HEK293T (cell line): ENCODE results near the gene DEUP1.
"Not testable (repeated sequence)": the region's sequence is repeated elsewhere in the genome, so short reads cannot be mapped to it uniquely, and the experiment has no call there.

Experiments used
- CTCF ChIA-PET: fragments of 350-600 bp; formaldehyde crosslinking; extraction: SDS; loops from one replicate; lab custom pipeline; 2021; ENCODE audit warnings: antibody characterized with exemption, inconsistent platforms; lab: Yijun Ruan, JAX
- POLR2A ChIA-PET: fragments of 350-600 bp; formaldehyde crosslinking; extraction: SDS; loops from one replicate; lab custom pipeline; 2020; ENCODE audit warnings: antibody characterized with exemption, inconsistent platforms; lab: Yijun Ruan, JAX
- DNase-seq: peaks from one replicate; pipeline ENCODE4 v3.0.0; 2012; ENCODE audit warnings: mixed read lengths; ENCODE audit errors: extremely low spot score
- ARNT ChIP-seq: fragments of 450-650 bp; IDR thresholded peaks from 2 replicates; pipeline ENCODE4 v1.6.1; 2017; ENCODE audit warnings: mild to moderate bottlenecking
- BHLHE40 ChIP-seq: fragments of 450-650 bp; IDR thresholded peaks from 2 replicates; pipeline ENCODE4 v1.6.1; 2016; ENCODE audit warnings: mild to moderate bottlenecking, moderate library complexity, borderline replicate concordance
- CTBP1 ChIP-seq: fragments of 450-650 bp; IDR thresholded peaks from 2 replicates; pipeline ENCODE4 v1.6.1; 2016; ENCODE audit warnings: borderline replicate concordance
- ELF4 ChIP-seq: fragments of 450-650 bp; IDR thresholded peaks from 2 replicates; pipeline ENCODE4 v1.6.1; 2017; ENCODE audit warnings: antibody characterized with exemption
- FOXA1 ChIP-seq: fragments of 450-650 bp; IDR thresholded peaks from 2 replicates; pipeline ENCODE4 v1.6.1; 2016; ENCODE audit warnings: mild to moderate bottlenecking
- FOXK2 ChIP-seq: fragments of 450-650 bp; IDR thresholded peaks from 2 replicates; pipeline ENCODE4 v1.6.1; 2016; ENCODE audit warnings: mild to moderate bottlenecking
- FOXM1 ChIP-seq: fragments of 450-650 bp; IDR thresholded peaks from 2 replicates; pipeline ENCODE4 v1.6.1; 2017; ENCODE audit warnings: mild to moderate bottlenecking, borderline replicate concordance
- HDGF ChIP-seq: fragments of 450-650 bp; IDR thresholded peaks from 2 replicates; pipeline ENCODE4 v1.6.1; 2017; ENCODE audit warnings: antibody characterized with exemption, borderline replicate concordance
- L3MBTL2 ChIP-seq: fragments of 450-650 bp; conservative IDR thresholded peaks from 2 replicates; pipeline ENCODE4 v1.6.1; 2016; ENCODE audit warnings: mild to moderate bottlenecking
- LEF1 ChIP-seq: fragments of 450-650 bp; IDR thresholded peaks from 2 replicates; pipeline ENCODE4 v1.6.1; 2017; ENCODE audit warnings: mild to moderate bottlenecking, borderline replicate concordance
- NFRKB ChIP-seq: fragments of 450-650 bp; IDR thresholded peaks from 2 replicates; pipeline ENCODE4 v1.6.1; 2016; ENCODE audit warnings: mild to moderate bottlenecking, moderate library complexity
- SP1 ChIP-seq: fragments of 450-650 bp; IDR thresholded peaks from 2 replicates; pipeline ENCODE4 v1.6.1; 2017
- SUZ12 ChIP-seq: fragments of 450-650 bp; IDR thresholded peaks from 2 replicates; pipeline ENCODE4 v1.6.1; 2016; ENCODE audit warnings: mild to moderate bottlenecking
- TARDBP ChIP-seq: fragments of 450-650 bp; IDR thresholded peaks from 2 replicates; pipeline ENCODE4 v1.6.1; 2016
- ZNF384 ChIP-seq: fragments of 450-650 bp; IDR thresholded peaks from 2 replicates; pipeline ENCODE4 v1.6.1; 2016
- TF ChIP-seq, protein P1 (sequence below): fragments of 450-650 bp; IDR thresholded peaks from 2 replicates; pipeline ENCODE4 v1.6.1; 2016

Gene DEUP1

DNA sequence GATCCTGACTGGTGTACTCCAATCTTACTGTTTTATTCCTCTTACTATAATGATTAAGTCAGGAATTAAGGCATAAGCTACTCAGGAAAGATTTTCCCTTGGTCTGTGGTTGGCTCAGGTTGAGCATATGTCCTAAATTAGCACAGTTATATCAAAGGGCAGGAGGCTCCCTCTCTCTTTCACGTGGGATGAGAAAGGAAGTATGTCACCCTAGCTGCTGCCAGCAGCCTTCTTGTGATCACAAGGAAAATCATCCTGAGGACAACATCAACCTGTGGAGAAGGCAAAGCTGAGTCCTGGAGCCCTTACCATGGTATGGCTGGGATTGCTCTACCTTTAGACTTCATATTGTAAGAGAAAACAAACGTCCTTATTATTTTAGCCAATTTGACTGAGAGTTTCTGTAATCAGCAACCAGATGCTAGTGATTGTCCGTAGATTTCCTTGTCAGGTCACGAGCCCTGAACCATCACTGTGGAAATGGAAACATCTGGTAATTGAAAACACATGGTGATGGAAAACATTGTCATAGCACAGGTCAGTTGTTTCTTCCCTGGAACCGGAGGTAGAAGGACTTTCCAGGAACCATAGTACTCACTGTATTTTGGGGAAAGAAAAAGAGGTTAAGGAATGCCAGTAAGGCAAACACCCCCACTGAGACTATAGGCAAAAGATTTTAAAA is 40.6 kb upstream of the DEUP1 start:
- ChIA-PET CTCF (no interaction called here), POLR2A (no interaction called here)
- DNase-seq: no peak
- TF ChIP-seq SUZ12 (no peak), CTBP1 (no peak)

DNA sequence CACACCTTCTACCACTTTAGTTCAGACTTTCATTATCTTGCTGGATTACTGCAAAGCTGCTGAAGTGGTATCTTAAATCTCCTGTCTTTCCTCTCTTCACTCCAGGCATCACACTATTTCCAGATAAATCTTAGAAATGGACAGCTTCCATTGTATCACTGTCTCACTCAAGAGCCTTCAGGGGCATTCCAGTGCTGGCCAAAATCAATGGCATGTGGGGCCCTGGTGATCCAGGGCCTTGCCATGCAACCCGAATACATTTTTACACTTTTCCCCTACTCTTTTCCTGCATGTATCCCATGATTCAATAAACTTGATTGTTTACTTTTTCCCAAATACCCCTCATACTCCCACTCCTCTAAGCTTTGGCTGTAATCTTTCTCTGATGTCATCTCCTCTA is 39.4 kb upstream of the DEUP1 start:
- no peak for TF ChIP-seq FOXK2
- no peak for TF ChIP-seq ELF4
- TF ChIP-seq SP1: no peak
- TF ChIP-seq FOXA1: no peak
- TF ChIP-seq CTBP1: no peak
- no peak for TF ChIP-seq ARNT
- no peak for TF ChIP-seq L3MBTL2
- TF ChIP-seq, protein P1, sequence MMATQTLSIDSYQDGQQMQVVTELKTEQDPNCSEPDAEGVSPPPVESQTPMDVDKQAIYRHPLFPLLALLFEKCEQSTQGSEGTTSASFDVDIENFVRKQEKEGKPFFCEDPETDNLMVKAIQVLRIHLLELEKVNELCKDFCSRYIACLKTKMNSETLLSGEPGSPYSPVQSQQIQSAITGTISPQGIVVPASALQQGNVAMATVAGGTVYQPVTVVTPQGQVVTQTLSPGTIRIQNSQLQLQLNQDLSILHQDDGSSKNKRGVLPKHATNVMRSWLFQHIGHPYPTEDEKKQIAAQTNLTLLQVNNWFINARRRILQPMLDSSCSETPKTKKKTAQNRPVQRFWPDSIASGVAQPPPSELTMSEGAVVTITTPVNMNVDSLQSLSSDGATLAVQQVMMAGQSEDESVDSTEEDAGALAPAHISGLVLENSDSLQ: no peak
- TF ChIP-seq HDGF: no peak
- TF ChIP-seq SUZ12: no peak
- no peak for TF ChIP-seq BHLHE40
- no peak for TF ChIP-seq FOXM1
- no peak for TF ChIP-seq NFRKB
- no peak for TF ChIP-seq LEF1
- TF ChIP-seq ZNF384: no peak
- no peak for TF ChIP-seq TARDBP

DNA sequence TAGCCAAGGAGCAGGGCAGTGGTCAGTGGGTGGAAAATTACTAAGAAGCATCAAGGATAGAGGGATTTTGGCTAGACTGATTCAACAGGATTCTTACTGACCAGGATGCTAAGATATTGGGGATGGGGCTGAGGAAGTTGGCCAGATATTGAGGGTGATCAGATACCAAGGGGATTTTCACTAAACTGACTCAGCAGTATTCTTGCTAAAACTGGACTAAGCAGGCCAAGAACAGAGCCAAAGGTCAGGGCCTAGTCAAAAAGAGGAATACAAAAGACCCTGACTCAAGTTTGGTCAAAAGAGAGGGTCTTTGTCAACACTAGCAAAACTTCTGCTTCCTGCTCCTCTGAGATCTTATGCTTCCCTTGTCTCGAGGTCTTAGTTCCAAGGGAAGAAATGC is 38.6 kb upstream of the DEUP1 start:
- ChIA-PET CTCF (interaction anchor here (0.5 kb wide), 1 partner anchor 56 kb away, joined by 8 read pairs; no protein-coding TSS in a partner anchor), POLR2A (no interaction called here)
- DNase-seq: no peak
- no peak for TF ChIP-seq CTBP1
- no peak for TF ChIP-seq FOXK2
- TF ChIP-seq SUZ12: no peak
- no peak for TF ChIP-seq ZNF384
- no peak for TF ChIP-seq HDGF
- no peak for TF ChIP-seq FOXA1
- TF ChIP-seq ELF4: no peak
- TF ChIP-seq L3MBTL2: no peak
- no peak for TF ChIP-seq NFRKB
- TF ChIP-seq FOXM1: no peak
- no peak for TF ChIP-seq SP1
- TF ChIP-seq, protein P1: no peak
- no peak for TF ChIP-seq LEF1

More for the DNA sequence above, 39.4 kb upstream of the DEUP1 start:
- no peak for DNase-seq
- ChIA-PET POLR2A (no interaction called here), CTCF (no interaction called here)

DNA sequence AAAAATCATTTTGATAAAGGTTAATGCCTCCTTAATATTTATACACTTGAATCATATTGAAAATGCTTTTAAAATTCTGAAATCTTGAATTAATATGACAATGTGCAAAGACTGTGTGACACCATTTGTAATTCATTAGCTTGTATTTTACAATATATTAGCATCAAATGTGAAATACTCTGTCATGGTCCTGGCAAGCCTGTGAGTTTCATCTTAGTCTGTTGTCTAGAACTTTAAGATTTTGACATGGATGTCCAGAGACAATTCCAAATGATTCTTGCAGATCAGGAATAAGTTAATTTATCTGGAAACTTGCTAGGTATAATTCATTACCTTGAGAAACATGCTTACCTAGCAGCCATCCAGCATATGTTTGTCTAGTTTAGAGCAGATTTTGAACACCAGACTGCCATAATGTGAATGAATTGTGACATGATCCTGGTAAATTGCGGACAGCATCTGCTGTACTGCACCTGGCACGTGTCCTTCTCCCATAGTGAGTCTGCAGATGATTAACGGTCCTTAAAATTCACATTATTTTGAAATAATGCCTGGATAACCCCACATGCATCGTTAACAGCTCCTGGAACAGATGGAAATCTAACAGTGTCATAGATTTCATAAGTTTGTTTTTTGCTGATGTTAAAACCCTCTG is 34.5 kb upstream of the DEUP1 start:
- ChIA-PET CTCF (no interaction called here), POLR2A (no interaction called here)
- no peak for TF ChIP-seq FOXM1
- no peak for TF ChIP-seq SUZ12
- TF ChIP-seq TARDBP: no peak
- no peak for TF ChIP-seq CTBP1
- TF ChIP-seq ARNT: no peak
- no peak for TF ChIP-seq L3MBTL2
- TF ChIP-seq, protein P1: no peak
- TF ChIP-seq HDGF: no peak
- TF ChIP-seq FOXK2: no peak
- TF ChIP-seq FOXA1: no peak
- DNase-seq: no peak

DNA sequence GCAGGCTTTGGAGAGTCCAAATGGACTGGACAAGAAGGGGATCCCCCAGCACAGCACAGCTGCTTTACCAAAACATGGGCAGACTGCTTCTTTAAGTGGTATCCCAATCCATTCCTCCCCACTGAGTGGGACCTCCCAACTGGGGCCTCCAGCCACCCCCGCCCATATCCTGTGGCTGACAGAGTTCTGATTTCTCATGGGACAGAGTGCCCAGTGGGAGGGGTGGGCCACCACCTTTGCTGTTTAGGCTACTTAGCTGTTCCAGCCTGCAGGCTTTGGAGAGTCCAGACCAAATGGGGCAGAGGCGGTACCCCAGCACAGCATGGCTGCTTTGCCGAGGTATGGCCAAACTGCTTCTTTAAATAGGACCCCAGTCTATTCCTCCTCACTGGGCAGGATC is 26.9 kb upstream of the DEUP1 start:
- no peak for DNase-seq
- CTCF ChIA-PET: no interaction called here
- POLR2A ChIA-PET: no interaction called here

DNA sequence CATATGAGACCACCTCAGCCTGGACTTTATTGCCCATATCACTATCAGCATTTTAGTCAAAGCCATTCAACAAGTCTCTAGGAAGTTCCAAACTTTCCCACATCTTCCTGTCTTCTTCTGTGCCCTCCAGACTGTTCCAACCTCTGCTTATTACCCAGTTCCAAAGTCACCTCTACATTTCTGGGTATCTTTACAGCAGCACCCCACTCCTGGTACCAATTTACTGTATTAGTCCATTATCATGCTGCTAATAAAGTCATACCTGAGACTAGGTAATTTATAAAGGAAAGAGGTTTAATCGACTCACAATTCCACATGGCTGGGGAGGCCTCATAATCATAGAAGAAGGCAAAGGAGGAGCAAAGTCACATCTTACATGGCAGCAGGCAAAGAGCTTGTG is 16.1 kb upstream of the DEUP1 start:
- POLR2A ChIA-PET, DNase-seq, CTCF ChIA-PET: not testable (repeated sequence)

More for the DNA sequence above, 26.9 kb upstream of the DEUP1 start:
- TF ChIP-seq TARDBP (no peak), LEF1 (no peak), FOXM1 (no peak), ZNF384 (no peak), L3MBTL2 (no peak), NFRKB (no peak), SUZ12 (no peak), CTBP1 (no peak), HDGF (no peak), FOXK2 (no peak), ELF4 (no peak), BHLHE40 (no peak), FOXA1 (no peak), SP1 (no peak), ARNT (no peak)
- TF ChIP-seq, protein P1: no peak
